Left colon (tissue), 2 donors: ENCODE measurements around the gene ADARB2. TPM values are rescaled to one million over a fixed set of nuclear protein-coding genes. Genes with fewer than 3 reads are reported as not detected.

Experiments used
- ATAC-seq: fragments of 200-7000 bp; cut with Tn5 transposase; one replicate; pipeline ENCODE4 v1.9.1; 2020; ENCODE audit warnings: mild to moderate bottlenecking, moderate library complexity
- DNase-seq, 2 donors: peaks; one replicate each; pipeline ENCODE4 v3.0.0-alpha.2; 2020
- intact Hi-C, 2 donors: fragments of 100-400 bp; cut with DNase I in 1 of 2; cut with micrococcal nuclease in 1 of 2; formaldehyde crosslinking; loops; one replicate each; pipeline versions ENCODE4 v1.11.2 to v1.14.0; 2022; cut with DNase I, micrococcal nuclease
- total RNA-seq, 2 donors: library from RNA; stranded (reverse); fragmentation: NEBNext Ultra II Directional; extraction: Animal tissue kit (Norgen Biotek cat#: 25700); gene quantifications; one replicate each; pipeline ENCODE4 v1.2.1, GENCODE V29; 2021
- donor health status: DM: no; HTN: no; CAD: no.
- donor health status: DM: yes; HTN: yes; CAD: no.

The ADARB2 gene
- total RNA-seq, 2 donors from 2014 or later: 0.21 to 0.73 TPM

DNA sequence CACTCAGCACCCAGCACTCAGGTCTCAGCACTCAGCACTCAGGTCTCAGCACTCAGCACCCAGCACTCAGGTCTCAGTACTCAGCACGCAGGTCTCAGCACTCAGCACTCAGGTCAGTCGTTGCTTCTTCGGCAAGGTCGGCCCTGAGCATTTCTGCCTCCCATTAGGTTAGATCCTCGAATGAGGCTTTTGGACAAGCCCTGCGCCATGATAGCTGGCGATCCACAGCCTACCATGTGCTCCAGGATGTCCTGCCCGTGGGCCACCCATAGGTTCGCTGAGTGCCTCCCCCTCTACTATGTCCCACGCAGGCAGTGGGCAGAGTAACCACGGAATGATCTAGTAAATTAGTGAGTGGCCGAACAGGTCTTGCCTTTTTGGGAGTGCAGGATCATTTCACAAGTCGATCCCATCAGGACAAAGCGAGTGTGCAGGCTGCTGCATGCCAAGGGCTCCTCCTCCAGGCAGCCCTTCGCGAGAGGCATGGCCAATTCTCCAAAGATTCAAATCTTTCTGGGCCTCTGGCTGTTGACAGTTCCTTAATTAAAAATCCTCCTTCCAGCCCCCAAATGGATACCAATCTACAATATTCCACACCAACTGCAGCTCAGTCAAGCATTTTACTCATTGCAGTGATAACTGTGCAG lies 206.3 kb downstream of the ADARB2 start:
- intact Hi-C loops: no loop called here
- no peak for ATAC-seq
- DNase-seq: no peak

DNA sequence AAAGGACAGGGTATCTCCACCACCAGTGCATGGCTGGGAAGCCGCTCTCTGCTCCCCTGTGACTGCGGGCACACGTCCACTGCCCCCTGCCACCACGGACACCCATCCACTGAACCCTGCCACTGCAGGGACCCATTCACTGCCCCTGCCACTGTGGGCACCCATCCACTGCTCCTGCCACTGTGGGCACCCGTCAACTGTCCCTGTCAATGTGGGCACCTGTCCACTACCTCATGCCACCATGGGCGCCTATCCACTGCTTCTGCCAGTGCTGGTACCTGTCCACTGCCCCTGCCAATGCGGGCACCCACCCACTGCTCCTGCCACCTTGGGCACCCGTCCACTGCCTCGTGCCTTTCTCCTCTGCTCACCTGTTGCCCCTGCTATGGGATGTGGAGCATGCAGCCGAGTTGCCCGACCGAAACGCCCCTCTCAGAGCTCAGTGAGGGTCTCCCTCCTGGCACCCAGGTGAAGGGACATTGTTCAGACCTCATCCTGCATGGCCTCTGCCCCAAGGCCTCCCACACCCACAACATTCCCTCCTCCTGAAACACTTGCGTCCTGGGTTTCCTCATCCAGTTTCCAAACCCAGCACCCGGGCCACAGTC lies 207.4 kb downstream of the ADARB2 start:
- intact Hi-C loops: no loop called here
- ATAC-seq (no peak), DNase-seq (no peak)

DNA sequence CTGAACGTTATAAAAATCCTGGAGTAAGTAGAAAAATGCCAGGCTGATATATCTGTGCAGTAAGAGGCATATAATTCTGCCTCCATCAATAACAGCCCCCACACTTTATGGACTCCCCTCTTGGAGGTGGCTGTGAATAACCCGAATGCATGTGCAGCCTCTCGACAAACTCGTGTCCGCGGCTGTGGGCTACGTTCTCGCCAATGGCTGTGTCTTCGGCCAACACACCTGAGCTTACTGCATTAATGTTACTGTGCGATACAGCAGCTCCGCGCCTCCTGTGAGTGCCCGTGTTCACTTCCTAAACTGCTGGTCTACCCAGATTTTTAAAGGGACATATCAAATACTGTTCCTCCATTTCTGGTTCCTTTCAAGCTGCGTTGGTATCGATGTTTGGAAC lies 209.4 kb downstream of the ADARB2 start:
- ATAC-seq: no peak
- intact Hi-C loops: no loop called here
- no peak for DNase-seq

DNA sequence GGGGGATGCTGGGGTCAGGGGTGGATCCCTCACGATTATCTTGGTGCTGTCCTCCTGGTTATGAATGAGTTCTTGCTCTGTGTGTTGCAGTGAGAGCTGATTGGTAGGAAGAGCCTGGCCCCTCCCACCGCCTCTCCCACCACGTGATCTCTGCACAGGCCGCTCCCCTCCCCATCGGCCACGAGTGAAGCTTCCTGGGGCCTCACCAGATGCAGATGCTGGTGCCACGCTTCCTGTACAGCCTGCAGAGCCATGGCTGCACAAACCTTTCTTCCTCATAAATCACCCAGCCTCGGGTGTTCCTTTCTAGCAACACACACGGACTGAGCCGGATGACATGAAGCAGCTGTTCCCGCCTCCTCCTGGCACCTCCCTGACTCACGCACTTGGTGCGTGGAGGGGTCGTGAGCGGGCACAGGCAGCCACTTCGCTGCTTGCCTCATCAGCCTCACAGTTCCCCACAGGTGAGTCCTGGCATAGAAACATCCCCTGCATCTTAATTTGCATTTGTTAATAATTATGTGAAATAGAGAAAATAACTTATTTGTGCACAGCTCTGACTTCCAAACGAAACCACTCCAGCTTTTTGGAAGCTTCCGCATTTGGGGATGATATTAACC lies 210.8 kb downstream of the ADARB2 start:
- intact Hi-C loops: no loop called here
- ATAC-seq: no peak
- DNase-seq: no peak

DNA sequence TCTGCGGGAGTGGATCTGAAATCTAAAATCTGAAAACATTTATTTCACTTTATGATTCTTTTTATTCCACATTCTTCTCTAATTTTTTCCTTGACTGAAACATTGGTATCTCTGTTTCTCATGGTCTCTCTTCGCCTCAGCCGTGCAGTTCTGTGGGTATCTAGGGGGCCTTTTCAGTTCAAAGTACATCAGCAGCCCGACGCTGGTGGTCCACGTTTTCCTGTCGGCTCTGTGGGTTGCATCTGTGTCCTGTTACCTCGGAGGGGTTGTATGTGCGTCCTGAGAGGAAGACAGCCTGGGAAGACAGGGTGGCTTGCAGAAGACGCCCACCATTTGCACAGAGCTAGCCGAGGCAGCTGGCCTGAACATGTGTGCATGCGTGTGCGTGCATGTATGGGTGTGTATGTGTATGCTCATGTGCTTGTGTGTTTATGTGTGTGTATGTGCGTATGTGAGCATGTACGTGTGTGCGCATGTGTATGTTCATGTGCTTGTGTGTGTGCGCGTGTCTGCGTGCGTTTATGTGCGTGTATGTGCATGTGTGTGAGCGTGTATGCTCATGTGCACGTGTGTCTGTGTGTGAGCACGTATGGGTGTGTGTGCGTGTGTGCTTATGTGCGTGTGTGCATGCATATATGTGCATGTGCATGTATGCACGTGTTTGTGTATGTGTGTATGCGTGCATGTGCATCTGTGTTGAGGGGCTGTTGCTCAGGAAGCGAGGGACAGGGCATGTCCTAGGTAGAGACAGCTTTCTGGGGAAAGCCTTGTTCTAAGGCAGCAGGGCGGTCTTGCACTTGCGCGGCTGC lies 211.8 kb downstream of the ADARB2 start:
- DNase-seq (no peak), ATAC-seq (no peak)
- intact Hi-C loops: no loop called here

DNA sequence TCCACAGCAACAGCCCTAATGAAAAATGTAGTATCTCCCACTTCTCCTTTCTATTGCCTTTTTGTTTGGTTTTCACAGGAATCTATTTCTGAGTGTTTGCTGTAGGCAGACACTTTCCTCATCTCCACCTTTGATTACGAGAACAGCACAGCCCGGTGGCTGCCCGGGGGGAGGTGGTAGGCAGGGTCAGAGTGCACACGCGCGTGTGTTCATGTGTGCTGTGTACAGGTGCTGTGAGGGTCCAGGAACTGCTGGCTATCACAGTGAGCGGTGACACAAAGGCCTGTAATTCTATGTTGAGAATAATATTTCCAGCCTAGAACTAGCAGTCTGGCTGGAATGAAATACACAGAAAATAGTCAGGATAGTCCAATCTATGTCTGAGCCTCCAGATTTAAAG lies 212.8 kb downstream of the ADARB2 start:
- DNase-seq (no peak), ATAC-seq (no peak)
- intact Hi-C loops: no loop called here

DNA sequence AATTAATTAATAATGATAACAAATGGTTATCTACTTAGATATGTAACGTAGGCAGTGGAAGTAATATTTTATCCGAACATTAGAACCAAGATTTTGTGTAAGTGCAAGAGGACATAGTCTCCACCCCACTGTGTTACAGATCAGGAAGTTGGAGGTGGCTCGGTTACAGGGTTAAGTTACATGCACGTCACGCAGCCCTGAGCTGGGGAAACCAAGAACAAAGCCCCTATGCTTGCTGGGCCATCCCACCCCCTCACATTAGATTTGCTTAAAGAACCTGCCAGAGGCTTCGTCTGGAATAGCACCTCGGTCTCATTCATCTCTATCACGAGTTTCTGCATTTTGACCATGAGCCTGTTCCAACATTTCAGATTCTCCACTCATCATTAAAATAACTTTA lies 214.1 kb downstream of the ADARB2 start:
- intact Hi-C loops: no loop called here
- ATAC-seq (no peak), DNase-seq (no peak)

DNA sequence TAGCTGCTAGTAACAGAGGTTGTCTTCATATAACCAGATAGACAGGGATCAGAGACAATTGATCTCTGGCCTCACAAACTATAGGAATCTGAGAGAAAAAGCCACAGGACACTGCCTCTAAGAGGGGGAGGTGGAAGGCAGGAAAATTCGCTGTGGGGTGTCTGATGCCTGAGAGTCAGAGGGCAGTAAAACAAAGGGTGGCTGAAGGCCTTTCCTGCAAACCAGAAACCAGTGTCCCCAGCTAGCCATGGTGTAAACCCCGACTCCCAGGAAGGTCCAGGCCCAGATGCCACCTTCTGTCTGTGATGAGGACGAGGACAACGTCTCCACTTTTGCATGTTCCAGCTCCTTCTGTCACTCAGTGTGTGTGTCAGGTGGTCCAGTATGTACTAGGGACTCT lies 215.1 kb downstream of the ADARB2 start:
- intact Hi-C loops: no loop called here
- no peak for DNase-seq
- ATAC-seq: no peak

DNA sequence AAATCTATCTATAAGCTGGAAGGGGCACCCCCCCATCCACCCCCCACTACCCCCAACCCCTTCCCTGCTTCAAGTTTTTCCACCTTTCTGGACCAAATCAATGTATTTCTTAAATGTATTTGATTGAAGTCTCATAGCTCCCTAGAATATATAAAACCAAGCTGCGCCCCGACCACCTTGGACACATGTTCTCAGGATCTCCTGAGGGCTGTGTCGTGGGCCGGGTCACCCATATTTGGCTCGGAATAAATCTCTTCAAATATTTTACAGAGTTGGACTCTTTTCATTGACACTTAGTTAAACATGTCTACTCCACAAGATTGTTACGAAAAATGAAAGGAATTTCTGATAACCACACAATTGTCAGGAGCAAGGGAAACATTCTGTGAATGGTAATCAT lies 215.6 kb downstream of the ADARB2 start:
- intact Hi-C loops: no loop called here
- ATAC-seq (no peak), DNase-seq (no peak)

DNA sequence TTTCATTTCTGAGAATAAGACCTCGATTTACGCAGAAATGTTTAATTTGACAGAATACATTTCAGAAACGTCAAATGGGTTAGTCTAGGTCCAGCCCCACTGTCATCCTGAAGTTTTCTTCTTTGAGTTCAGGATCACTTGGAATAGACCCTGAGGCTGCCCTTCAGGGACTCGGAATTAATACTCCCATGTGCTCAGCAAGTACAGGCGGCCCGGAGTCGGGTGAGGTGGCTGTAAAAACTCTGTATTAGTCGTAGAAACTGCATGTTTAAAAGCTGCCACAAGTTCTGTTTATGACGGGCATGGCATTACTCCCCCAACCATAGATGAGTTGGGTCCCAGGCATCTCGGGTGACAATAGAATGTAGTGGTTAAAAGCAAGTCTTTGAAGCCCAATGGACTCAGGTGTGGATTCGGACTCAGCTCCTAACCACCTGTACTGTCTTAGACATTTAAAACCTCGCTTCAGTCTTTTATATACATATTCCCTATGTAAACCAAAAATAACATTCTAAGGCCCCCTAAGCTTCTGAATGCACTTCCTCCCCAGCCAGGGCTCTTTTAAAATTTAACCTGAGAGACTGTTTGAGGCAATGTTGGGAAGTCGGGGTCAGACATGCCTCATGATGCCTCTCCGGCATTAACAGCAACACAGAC lies 216.3 kb downstream of the ADARB2 start:
- DNase-seq: no peak
- intact Hi-C loops: no loop called here
- no peak for ATAC-seq

DNA sequence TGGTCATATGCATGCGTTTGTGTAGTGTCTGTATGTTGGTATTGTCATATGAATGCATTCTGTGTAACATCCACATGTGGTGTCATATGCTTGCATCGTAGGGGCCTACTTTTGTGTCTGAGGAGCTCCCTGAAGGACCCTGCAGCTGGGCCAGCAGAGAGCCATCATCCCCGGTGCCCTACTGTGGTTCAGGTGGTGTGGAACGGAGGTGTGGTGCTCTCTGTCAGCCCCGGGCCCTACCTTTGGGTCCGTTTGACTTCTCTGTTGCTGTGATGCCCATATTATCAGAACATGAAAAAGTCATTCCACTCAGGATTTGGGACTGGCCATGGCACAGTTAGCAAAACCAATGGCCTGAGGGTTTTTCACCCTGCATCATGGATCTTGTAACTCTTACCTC lies 217.9 kb downstream of the ADARB2 start:
- intact Hi-C loops: no loop called here

DNA sequence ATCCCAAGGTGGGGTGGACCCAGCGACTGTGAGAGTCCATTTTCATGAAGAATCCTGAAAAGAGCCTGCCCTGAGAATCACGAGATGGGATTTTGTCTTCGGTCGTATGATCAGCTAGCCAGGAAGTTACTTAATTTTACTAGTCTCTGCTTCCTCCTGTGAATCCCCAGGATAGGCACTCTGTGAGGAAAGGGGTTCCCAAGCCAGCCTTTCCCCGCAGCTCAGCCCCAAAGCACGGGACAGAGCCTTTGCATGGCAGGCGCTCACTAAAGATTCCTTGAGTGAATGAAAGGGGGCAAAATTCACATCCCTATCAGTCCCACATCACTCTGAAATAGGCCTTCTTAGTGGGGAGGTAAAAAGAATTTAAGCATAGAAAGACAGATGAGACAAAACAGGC lies 219.6 kb downstream of the ADARB2 start:
- DNase-seq (no peak), ATAC-seq (no peak)
- intact Hi-C loops: no loop called here

More for the DNA sequence above, 217.9 kb downstream of the ADARB2 start:
- ATAC-seq (no peak), DNase-seq (no peak)

DNA sequence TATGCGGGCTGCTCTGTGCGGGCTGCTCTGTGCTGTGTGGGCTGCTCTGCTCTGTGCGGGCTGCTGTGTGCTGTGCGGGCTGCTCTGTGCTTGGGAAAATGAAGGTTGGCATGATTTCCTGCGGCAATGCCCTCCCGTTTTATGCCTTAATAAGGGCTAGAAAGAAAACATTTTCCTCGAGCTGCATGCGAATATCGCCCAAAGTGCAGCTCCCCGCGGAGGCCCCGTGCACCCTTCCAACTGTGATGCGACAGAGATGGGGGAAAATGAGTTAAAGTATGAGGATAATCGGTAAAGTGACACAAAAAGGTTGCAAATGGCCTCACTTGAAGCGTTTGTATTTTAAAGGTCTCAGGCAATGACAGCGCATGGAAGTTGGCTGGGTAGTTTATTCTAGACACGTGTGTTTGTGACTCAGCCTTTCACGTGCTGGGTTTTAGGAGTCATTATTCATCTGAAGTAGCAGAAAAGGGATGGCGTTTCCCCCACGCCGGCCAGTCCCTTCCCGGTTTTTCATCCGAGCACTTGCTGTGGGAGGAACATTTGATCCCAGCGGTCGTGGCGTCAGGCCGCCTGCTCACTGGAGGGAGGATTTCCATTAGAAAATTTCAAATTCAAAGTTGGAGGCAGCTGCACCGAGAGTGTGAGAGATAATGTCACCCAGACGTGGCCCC lies 220.7 kb downstream of the ADARB2 start:
- ATAC-seq (no peak), DNase-seq (no peak)
- intact Hi-C loops: no loop called here

DNA sequence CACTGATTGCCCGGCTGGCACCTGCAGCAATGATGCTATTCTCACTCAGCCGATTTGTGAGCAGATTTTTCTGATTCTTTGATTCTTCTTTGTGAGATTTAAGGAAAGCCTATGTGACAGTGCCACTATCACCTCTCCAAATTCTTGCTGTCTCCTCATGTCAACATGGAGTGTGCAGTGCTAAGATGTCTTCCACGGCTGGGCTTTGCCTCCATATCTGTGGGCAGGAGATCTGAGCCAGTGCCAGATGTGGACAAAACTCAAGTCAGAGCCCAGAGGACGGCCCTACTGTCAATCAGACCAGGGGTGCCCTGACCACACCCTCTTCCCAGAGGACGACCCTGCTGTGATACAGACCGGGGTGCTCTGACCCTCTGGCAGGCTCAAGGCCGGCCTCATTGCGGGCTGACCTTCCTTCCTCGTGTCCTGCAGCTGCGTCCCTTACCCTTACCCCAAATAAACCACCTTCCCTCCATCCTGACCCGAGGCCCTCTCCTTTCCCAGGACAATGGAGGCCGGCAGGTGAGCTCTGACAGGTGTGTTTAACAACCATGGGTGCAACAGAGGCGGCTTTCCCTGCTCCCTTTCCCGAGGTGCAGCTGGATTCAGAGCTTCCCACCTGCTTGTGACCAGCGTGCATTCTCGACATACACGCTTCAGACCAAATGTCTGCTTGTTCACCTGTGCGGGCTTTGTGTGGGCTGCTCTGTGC lies 221.4 kb downstream of the ADARB2 start:
- intact Hi-C loops: no loop called here

DNA sequence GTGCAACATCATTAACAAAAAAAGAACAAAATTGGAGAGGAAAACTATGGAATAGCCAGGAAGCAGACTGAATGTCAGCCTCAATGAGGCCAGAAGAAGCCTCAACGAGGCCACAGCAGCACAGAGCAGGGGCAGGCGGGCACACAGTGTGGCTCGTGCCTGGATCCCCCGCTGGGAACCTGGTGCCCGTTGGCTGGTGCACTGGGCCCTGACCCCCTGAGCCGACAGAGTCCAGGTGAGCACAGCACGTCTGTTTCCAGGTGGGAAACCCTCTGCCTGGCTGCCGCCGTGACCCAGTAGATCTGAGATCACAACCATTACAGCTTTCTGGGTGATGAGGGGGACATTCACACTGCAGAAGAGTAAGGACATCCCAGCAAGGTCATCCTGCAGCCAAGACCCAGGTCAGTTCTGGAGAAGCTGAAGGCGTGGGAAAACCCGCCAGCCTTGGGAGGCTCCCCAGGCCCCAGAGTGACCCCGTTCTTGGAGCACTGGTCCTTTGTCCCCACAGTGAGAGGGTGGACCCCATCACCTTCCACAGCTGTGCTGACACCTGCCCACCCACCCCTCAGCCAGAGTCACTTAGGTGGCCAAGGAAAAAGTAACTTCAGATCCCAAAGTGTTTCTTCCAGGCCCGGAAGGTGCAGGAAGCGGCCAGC lies 222.1 kb downstream of the ADARB2 start:
- ATAC-seq (no peak), DNase-seq (no peak)
- intact Hi-C loops: no loop called here

More for the DNA sequence above, 221.4 kb downstream of the ADARB2 start:
- ATAC-seq: no peak
- DNase-seq: no peak

DNA sequence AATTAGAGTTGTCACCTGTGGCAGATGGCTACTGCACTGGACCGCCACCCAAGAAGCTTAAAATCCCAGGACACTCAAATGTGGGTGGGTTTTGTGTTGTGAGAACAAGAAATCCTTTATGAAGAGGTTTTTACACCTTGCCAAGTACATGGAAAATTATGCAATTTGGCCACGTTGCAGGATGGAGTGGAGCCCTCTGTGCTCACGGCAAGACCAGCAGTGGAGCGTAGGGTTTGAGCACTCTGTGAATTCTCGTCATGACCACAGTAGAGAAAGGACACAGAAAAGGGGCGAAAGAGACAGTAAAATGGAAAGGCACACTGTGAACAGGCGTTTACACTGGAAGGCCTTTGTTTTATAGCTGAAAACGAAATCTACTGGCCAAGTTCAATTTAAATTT lies 222.6 kb downstream of the ADARB2 start:
- ATAC-seq: no peak
- intact Hi-C loops: no loop called here
- DNase-seq: no peak

DNA sequence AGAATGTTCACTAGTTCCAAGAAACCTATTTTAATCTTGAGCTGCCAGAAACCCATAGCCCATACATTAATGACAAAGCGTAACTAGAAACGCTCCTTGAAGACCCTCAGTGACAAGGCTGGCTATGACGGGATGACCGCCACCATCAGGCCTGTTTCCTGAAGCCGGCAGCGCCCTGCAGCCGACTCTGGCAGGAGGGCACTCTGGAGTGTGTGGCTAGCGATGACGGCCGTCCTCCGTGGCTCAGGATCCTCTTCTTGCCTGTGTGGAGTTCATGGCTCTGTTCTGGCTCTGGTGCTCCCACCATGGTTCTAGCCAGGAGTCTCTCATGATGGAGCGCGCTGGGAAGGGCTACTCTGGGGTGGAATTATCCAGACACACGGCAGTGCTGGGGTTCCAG lies 224.1 kb downstream of the ADARB2 start:
- no peak for DNase-seq
- no peak for ATAC-seq
- intact Hi-C loops: no loop called here

DNA sequence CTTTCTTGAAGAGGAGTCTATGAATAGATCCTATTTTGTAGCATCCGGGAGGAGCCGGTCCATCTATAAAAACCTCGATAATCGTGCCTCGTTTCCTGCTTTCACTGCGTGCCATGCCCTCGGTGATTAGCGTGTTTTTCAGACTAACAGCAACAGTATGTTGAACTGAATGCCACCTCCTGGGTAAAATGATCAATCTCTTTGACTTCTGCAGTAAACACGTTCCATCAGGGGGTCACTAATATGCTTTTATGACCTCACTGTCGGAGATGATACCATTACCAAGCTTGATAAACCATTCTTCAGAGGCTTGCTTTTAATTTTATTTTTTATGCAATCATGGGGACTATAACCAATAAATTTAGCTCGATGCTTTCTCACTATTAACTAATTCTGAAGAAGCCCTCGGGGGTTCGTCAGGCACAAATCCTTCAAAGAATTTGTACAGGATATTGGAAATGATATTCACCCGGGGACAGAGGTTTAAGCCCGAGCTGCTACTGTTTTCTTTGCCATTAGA lies 228.3 kb downstream of the ADARB2 start:
- ATAC-seq (no peak), DNase-seq (no peak)
- intact Hi-C loops: no loop called here
